K562 (cell line): ENCODE measurements around the gene MRPL27. TPM values are rescaled to one million over a fixed set of nuclear protein-coding genes. Genes with fewer than 3 reads are reported as not detected.
A peak's percentile ranks its signal among the peaks of the same experiment; 100 is the strongest.

Experiments
- ETV5 ChIP-seq: sonication (generic); formaldehyde crosslinking; IDR thresholded peaks from 2 replicates; pipeline ENCODE4 v1.4.0; 2020; ENCODE audit warnings: low read depth, mild to moderate bottlenecking, missing genetic modification reagents
- GABPB2 ChIP-seq: fragments of 250-450 bp; sonication (Bioruptor Pico); conservative IDR thresholded peaks from 2 replicates; pipeline ENCODE4 v1.5.1; 2021; ENCODE audit warnings: mild to moderate bottlenecking
- GATA2 ChIP-seq: sonication (generic); formaldehyde crosslinking; IDR thresholded peaks from 2 replicates; pipeline ENCODE4 v1.4.0; 2020; ENCODE audit warnings: mild to moderate bottlenecking, missing genetic modification reagents
- HMG20B ChIP-seq: fragments of 250-450 bp; sonication (Bioruptor Pico); IDR thresholded peaks from 2 replicates; pipeline ENCODE4 v1.5.0; 2021; ENCODE audit warnings: mild to moderate bottlenecking
- IFI16 ChIP-seq: fragments of 250-450 bp; sonication (Bioruptor Pico); IDR thresholded peaks from 2 replicates; pipeline ENCODE4 v2.1.2; 2022; ENCODE audit warnings: mild to moderate bottlenecking, inconsistent platforms
- MEF2D ChIP-seq: conservative IDR thresholded peaks from 2 replicates; pipeline ENCODE4 v1.6.1; 2016; ENCODE audit warnings: low read depth, missing genetic modification characterization, missing compliant biosample characterization
- MYBL2 ChIP-seq, 2 experiments: fragments of 450-650 bp in 1 of 2; sonication (generic) in 1 of 2; formaldehyde crosslinking in 1 of 2; IDR thresholded peaks; 2 replicates each; pipeline versions ENCODE4 v1.6.1 to v1.8.1; 2017 to 2022; ENCODE audit warnings: borderline replicate concordance in 1 of 2, inconsistent platforms in 1 of 2, low read depth in 1 of 2, mild to moderate bottlenecking in 1 of 2, missing genetic modification reagents in 1 of 2, moderate library complexity in 1 of 2
- NBN ChIP-seq: fragments of 450-650 bp; IDR thresholded peaks from 2 replicates; pipeline ENCODE4 v1.6.1; 2016; ENCODE audit warnings: low read depth, mild to moderate bottlenecking
- NR3C1 ChIP-seq: sonication (generic); formaldehyde crosslinking; IDR thresholded peaks from 2 replicates; pipeline ENCODE4 v1.8.1; 2022; ENCODE audit warnings: missing genetic modification reagents
- PML ChIP-seq: IDR thresholded peaks from 2 replicates; pipeline ENCODE4 v1.6.1; 2012; ENCODE audit warnings: low read length, inconsistent platforms
- SLC30A9 ChIP-seq: fragments of 250-450 bp; sonication (Bioruptor Pico); IDR thresholded peaks from 2 replicates; pipeline ENCODE4 v1.8.0; 2022; ENCODE audit warnings: mild to moderate bottlenecking, moderate library complexity
- SRSF7 ChIP-seq: fragments of 200-400 bp; formaldehyde crosslinking; optimal IDR thresholded peaks from 2 replicates; pipeline ENCODE3; 2017; ENCODE audit warnings: mild to moderate bottlenecking, low read depth, low read length
- ZNF143 ChIP-seq: sonication (generic); formaldehyde crosslinking; IDR thresholded peaks from 2 replicates; pipeline ENCODE4 v1.9.0; 2022; ENCODE audit warnings: mild to moderate bottlenecking, missing genetic modification reagents
- ZNF197 ChIP-seq: fragments of 200-800 bp; sonication (Bioruptor generic); IDR thresholded peaks from 2 replicates; pipeline ENCODE4 v1.6.1; 2016; ENCODE audit warnings: low read depth, missing genetic modification characterization, missing compliant biosample characterization
- ZNF512 ChIP-seq: IDR thresholded peaks from 2 replicates; pipeline ENCODE4 v1.6.1; 2016; ENCODE audit warnings: missing genetic modification characterization, missing compliant biosample characterization
- polyA plus RNA-seq, 8 experiments: library from polyadenylated mRNA; depleted of rRNA in 4 of 8; stranded (reverse) in 5 of 8; unstranded in 3 of 8; fragments of >200 nt; fragmentation: Nextera tagmentation in 2 of 8; fragmentation: Illumina TruSeq in 1 of 8; extraction: Ambion mirVana in 2 of 8; extraction: Trizol in 1 of 8; gene quantifications; 2 replicates each; pipeline versions ENCODE4 v1.2.1 to v1.2.3, GENCODE V29; 2011 to 2014; ENCODE audit warnings: inconsistent platforms in 1 of 8, missing spikeins in 1 of 8
- total RNA-seq, 7 experiments: library from RNA; depleted of rRNA in 6 of 7; stranded (reverse); fragments of >200 nt in 6 of 7; fragmentation: Illumina TruSeq in 2 of 7; extraction: Trizol in 2 of 7; gene quantifications; 2 replicates each; pipeline versions ENCODE4 v1.2.1 to v1.2.3, GENCODE V29; 2011 to 2021; ENCODE audit warnings: low replicate concordance in 1 of 7

MRPL27 gene
- total and polyA plus RNA-seq, 9 of the 15 experiments (the other 6 are each of a cell fraction or from before 2014, with no cell fraction given): 96.3 to 401 (median 142) TPM

- TF ChIP-seq NR3C1 (CRISPR knock-in tag) (no peak), ZNF143 (CRISPR knock-in tag) (no peak), HMG20B (CRISPR knock-in tag) (no peak), ZNF197 (no peak), GATA2 (CRISPR knock-in tag) (peak; percentile 86), MEF2D (tag) (0 out of 2 replicates have a peak, but pooled peaks have one; percentile 28), PML (peak; percentile 88), IFI16 (CRISPR knock-in tag) (0 out of 2 replicates have a peak, but pooled peaks have one; percentile 58), GABPB2 (no peak), MYBL2 (IDR thresholded peaks at IDR 0.05; ENCODE audit: low read depth) (peak; percentile 85), MYBL2 (CRISPR knock-in tag; IDR thresholded peaks at IDR 0.05; ENCODE audit: borderline replicate concordance) (no peak), SLC30A9 (CRISPR knock-in tag) (no peak), NBN (peak; percentile 83; the same call in 1 of the 2 replicates), ZNF512 (tag) (no peak), ETV5 (CRISPR knock-in tag) (peak; percentile 98), SRSF7 (no peak)
Observed at GRCh38 chr17:50372758-50373556, at the start of gene MRPL27, which contains the start of gene EME1 (continued).
